Vagina (tissue), 2 donors: ENCODE measurements around the gene SEPTIN8.
"Not testable (repeated sequence)": the region's sequence is repeated elsewhere in the genome, so short reads cannot be mapped to it uniquely, and the experiment has no call there.

Experiments used
- POLR2A ChIP-seq, 2 donors: fragments of 450-650 bp; IDR thresholded peaks; one replicate each; pipeline ENCODE4 v1.6.1; 2017; ENCODE audit warnings: antibody characterized with exemption in 2 of 2, mild to moderate bottlenecking in 2 of 2, moderate library complexity in 2 of 2
- POLR2AphosphoS5 ChIP-seq, 2 donors: sonication (generic); formaldehyde crosslinking; IDR thresholded peaks; one replicate each; pipeline ENCODE4 v1.9.0; 2017; ENCODE audit warnings: antibody characterized with exemption in 2 of 2, mild to moderate bottlenecking in 2 of 2, low read depth in 1 of 2; ENCODE audit not compliant: insufficient read depth in 1 of 2
- TF ChIP-seq, protein P1 (sequence below), 3 experiments: fragments of 450-650 bp in 2 of 3; fragments of 200-600 bp in 1 of 3; sonication (generic) in 1 of 3; IDR thresholded peaks; one replicate each; pipeline ENCODE4 v1.5.1; 2017 to 2019; ENCODE audit warnings: antibody characterized with exemption in 3 of 3, mild to moderate bottlenecking in 2 of 3, moderate library complexity in 2 of 3

DNA sequence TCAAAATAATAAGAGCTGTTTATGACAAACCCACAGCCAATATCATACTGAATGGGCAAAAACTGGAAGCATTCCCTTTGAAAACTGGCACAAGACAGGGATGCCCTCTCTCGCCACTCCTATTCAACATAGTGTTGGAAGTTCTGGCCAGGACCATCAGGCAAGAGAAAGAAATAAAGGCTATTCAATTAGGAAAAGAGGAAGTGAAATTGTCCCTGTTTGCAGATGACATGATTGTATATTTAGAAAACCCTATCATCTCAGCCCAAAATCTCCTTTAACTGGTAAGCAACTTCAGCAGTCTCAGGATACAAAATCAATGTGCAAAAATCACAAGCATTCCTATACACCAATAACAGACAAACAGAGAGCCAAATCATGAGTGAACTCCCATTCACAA lies 27.2 kb upstream of the SEPTIN8 start:
- not testable (repeated sequence) for TF ChIP-seq POLR2AphosphoS5 (IDR thresholded peaks at IDR 0.05; ENCODE audit: insufficient read depth in 1 of 2, low read depth in 1 of 2); POLR2A (IDR thresholded peaks at IDR 0.05)
- TF ChIP-seq, protein P1, sequence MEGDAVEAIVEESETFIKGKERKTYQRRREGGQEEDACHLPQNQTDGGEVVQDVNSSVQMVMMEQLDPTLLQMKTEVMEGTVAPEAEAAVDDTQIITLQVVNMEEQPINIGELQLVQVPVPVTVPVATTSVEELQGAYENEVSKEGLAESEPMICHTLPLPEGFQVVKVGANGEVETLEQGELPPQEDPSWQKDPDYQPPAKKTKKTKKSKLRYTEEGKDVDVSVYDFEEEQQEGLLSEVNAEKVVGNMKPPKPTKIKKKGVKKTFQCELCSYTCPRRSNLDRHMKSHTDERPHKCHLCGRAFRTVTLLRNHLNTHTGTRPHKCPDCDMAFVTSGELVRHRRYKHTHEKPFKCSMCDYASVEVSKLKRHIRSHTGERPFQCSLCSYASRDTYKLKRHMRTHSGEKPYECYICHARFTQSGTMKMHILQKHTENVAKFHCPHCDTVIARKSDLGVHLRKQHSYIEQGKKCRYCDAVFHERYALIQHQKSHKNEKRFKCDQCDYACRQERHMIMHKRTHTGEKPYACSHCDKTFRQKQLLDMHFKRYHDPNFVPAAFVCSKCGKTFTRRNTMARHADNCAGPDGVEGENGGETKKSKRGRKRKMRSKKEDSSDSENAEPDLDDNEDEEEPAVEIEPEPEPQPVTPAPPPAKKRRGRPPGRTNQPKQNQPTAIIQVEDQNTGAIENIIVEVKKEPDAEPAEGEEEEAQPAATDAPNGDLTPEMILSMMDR (IDR thresholded peaks at IDR 0.05): not testable (repeated sequence)
